ENCODE measurements around the gene ARVCF. TPM values are rescaled to one million over a fixed set of nuclear protein-coding genes. Genes with fewer than 3 reads are reported as not detected.

ARVCF gene
- total and polyA plus RNA-seq, 2 of the 8 experiments (the other 6 are each of a cell fraction or from before 2014, with no cell fraction given): 31.0 to 43.2 TPM

GRCh38 chr22:19931514-19931913, 85.1 kb downstream of the ARVCF start:
- no peaks in the 10 kb centered on the region for H3K36me3 ChIP-seq (ENCODE audit: control insufficient read depth in 2 of 4, insufficient read depth in 4 of 4, low read length in 3 of 4)
- no peak overlapping the region for H2BK120ac ChIP-seq (replicated peaks; ENCODE audit: low read depth, low read length)
- H3K18ac ChIP-seq (ENCODE audit: extremely low read depth, low read length): no peak overlapping the region
- H3K23ac ChIP-seq (ENCODE audit: insufficient read length): no peak overlapping the region
- H3K4ac ChIP-seq (replicated peaks; ENCODE audit: insufficient read length, low read depth, low read length): no peak overlapping the region
- H3K56ac ChIP-seq (replicated peaks; ENCODE audit: insufficient read length, low read depth, low read length): no peak overlapping the region
- peaks cover 0 to 1% of the 10 kb centered on the region in 2 experiments for H4K20me1 ChIP-seq (replicated peaks in 1 of 2; ENCODE audit: control insufficient read depth in 1 of 2, insufficient read depth in 2 of 2, low read length in 2 of 2)
- no peak overlapping the region for H3K9ac ChIP-seq (replicated peaks in 1 of 4; ENCODE audit: extremely low read depth in 1 of 4, low read depth in 3 of 4, low read length in 3 of 4)
- H3K14ac ChIP-seq (ENCODE audit: insufficient read length): no peak overlapping the region
- WGBS, 2 experiments (ENCODE audit: extremely low coverage in 1 of 2, insufficient coverage in 1 of 2, insufficient read length in 1 of 2, insufficient replicate concordance in 2 of 2, low coverage in 1 of 2, low lambda C conversion rate in 2 of 2, missing lambda C conversion rate in 1 of 2): 93% methylated on average over 8 of the region's 8 CpGs; no CpG with 5 or more reads in 1 of the 2 experiments
- H3K79me1 ChIP-seq (ENCODE audit: low read depth, low read length): no peaks in the 10 kb centered on the region
- H4K5ac ChIP-seq (ENCODE audit: insufficient read length, low read depth, low read length): no peak overlapping the region
- no peak overlapping the region for H2BK12ac ChIP-seq (ENCODE audit: low read depth, low read length)
- CTCF ChIA-PET (ENCODE audit: partially characterized antibody): interaction anchor here (0.8 to 1.5 kb wide), 3 partner anchors 11 to 151 kb away, joined by 3 to 4 read pairs (median 4); no protein-coding TSS in a partner anchor
- no peak overlapping the region for H2AK5ac ChIP-seq (ENCODE audit: low read depth, low read length)
- no peak overlapping the region for H2BK15ac ChIP-seq (ENCODE audit: low read length)
- H3K27ac ChIP-seq (ENCODE audit: low read depth, low read length): no peak overlapping the region
- no peak overlapping the region for H3K4me2 ChIP-seq (ENCODE audit: insufficient read depth in 1 of 2, low read depth in 2 of 2, low read length in 2 of 2)
- H2AFZ ChIP-seq (ENCODE audit: low read length): no peak overlapping the region
- H3K23me2 ChIP-seq (ENCODE audit: low read depth, low read length): no peaks in the 10 kb centered on the region
- H2BK5ac ChIP-seq (ENCODE audit: low read depth, low read length): no peak overlapping the region
- no peaks in the 10 kb centered on the region for H3K4me1 ChIP-seq (replicated peaks in 1 of 4; ENCODE audit: control insufficient read depth in 3 of 4, insufficient read depth in 4 of 4, low read length in 3 of 4)
- DNase-seq (ENCODE audit: low read depth in 1 of 2, low spot score in 2 of 2) (no peak), FAIRE-seq (no peak)
- POLR2A ChIA-PET (ENCODE audit: partially characterized antibody): no interaction called here
- no peak overlapping the region for H4K91ac ChIP-seq (replicated peaks; ENCODE audit: insufficient read length, low read length)
- H3K4me3 ChIP-seq (ENCODE audit: extremely low read depth in 1 of 4, insufficient read depth in 2 of 4, low read depth in 3 of 4, low read length in 4 of 4): no peak overlapping the region
- no peak overlapping the region for H2BK20ac ChIP-seq (ENCODE audit: low read length)
- no peak overlapping the region for H4K8ac ChIP-seq (ENCODE audit: extremely low read depth, insufficient read depth, low read length)
- H3K9me3 ChIP-seq (ENCODE audit: insufficient read depth in 2 of 2, low read depth in 1 of 2, low read length in 1 of 2): no peaks in the 10 kb centered on the region
- no peaks in the 10 kb centered on the region for H3K79me2 ChIP-seq (ENCODE audit: control insufficient read depth in 1 of 2, insufficient read depth in 2 of 2, low read length in 2 of 2)
- no peaks in the 10 kb centered on the region for H3K27me3 ChIP-seq (replicated peaks in 1 of 4; ENCODE audit: control insufficient read depth in 3 of 4, extremely low read depth in 1 of 4, insufficient read depth in 3 of 4, low read length in 3 of 4)
- TF ChIP-seq PHF8 (conservative IDR thresholded peaks at IDR 0.05; ENCODE audit: low read depth, low read length) (no peak), KDM4A (IDR thresholded peaks at IDR 0.05; ENCODE audit: low read depth, low read length, severe bottlenecking) (no peak), MAFK (IDR thresholded peaks at IDR 0.05; ENCODE audit: low read depth, low read length) (no peak), RXRA (IDR thresholded peaks at IDR 0.05; ENCODE audit: insufficient read depth, low read depth, low read length) (no peak)
